ENCODE measurements around the gene RNASEH1. TPM values are rescaled to one million over a fixed set of nuclear protein-coding genes. Genes with fewer than 3 reads are reported as not detected.

The RNASEH1 gene
- total and polyA plus RNA-seq, 2 of the 13 experiments (the other 11 are each of a cell fraction or from before 2014, with no cell fraction given) = 14.5 to 57.4 TPM

- FAIRE-seq = no peak
- POLR2A ChIA-PET = interaction anchor here (1.0 kb wide), 1 partner anchor 20 kb away, joined by 3 read pairs; the partner anchor contains the start of gene ADI1
- DNase-seq (ENCODE audit: low spot score) = no peak
- TF ChIP-seq HMGXB4 (CRISPR knock-in tag; IDR thresholded peaks at IDR 0.05; ENCODE audit: borderline replicate concordance in 1 of 2, low read depth in 1 of 2) = no peak
- TF ChIP-seq, protein P1, sequence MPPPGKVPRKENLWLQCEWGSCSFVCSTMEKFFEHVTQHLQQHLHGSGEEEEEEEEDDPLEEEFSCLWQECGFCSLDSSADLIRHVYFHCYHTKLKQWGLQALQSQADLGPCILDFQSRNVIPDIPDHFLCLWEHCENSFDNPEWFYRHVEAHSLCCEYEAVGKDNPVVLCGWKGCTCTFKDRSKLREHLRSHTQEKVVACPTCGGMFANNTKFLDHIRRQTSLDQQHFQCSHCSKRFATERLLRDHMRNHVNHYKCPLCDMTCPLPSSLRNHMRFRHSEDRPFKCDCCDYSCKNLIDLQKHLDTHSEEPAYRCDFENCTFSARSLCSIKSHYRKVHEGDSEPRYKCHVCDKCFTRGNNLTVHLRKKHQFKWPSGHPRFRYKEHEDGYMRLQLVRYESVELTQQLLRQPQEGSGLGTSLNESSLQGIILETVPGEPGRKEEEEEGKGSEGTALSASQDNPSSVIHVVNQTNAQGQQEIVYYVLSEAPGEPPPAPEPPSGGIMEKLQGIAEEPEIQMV (CRISPR knock-in tag; IDR thresholded peaks at IDR 0.05; ENCODE audit: low read depth) = no peak
- TF ChIP-seq FOXA3 (CRISPR knock-in tag; IDR thresholded peaks at IDR 0.05) = no peak
- TF ChIP-seq ZBTB3 (CRISPR knock-in tag; IDR thresholded peaks at IDR 0.05; ENCODE audit: borderline replicate concordance, low read depth) = no peak
- TF ChIP-seq CHCHD3 (CRISPR knock-in tag; IDR thresholded peaks at IDR 0.05) = no peak
- no peak for TF ChIP-seq PHF21A (CRISPR knock-in tag; IDR thresholded peaks at IDR 0.05)
- no peak for TF ChIP-seq SNRNP70 (IDR thresholded peaks at IDR 0.05; ENCODE audit: low read depth, low read length)
- TF ChIP-seq, protein P2, sequence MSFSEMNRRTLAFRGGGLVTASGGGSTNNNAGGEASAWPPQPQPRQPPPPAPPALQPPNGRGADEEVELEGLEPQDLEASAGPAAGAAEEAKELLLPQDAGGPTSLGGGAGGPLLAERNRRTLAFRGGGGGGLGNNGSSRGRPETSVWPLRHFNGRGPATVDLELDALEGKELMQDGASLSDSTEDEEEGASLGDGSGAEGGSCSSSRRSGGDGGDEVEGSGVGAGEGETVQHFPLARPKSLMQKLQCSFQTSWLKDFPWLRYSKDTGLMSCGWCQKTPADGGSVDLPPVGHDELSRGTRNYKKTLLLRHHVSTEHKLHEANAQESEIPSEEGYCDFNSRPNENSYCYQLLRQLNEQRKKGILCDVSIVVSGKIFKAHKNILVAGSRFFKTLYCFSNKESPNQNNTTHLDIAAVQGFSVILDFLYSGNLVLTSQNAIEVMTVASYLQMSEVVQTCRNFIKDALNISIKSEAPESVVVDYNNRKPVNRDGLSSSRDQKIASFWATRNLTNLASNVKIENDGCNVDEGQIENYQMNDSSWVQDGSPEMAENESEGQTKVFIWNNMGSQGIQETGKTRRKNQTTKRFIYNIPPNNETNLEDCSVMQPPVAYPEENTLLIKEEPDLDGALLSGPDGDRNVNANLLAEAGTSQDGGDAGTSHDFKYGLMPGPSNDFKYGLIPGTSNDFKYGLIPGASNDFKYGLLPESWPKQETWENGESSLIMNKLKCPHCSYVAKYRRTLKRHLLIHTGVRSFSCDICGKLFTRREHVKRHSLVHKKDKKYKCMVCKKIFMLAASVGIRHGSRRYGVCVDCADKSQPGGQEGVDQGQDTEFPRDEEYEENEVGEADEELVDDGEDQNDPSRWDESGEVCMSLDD (CRISPR knock-in tag; IDR thresholded peaks at IDR 0.05; ENCODE audit: borderline replicate concordance) = no peak
Observed at GRCh38 chr2:3498783-3499394, 59.2 kb downstream of the RNASEH1 start.

More at GRCh38 chr2:3498783-3499394, 59.2 kb downstream of the RNASEH1 start:
- Histone ChIP-seq H3K27ac (ENCODE audit: extremely low read length, insufficient read depth, low read length) (no peak overlapping the region), H3K36me3 (replicated peaks in 1 of 2; ENCODE audit: control insufficient read depth in 1 of 2, insufficient read depth in 2 of 2, low read length in 2 of 2) (peaks cover 24 to 62% of the 10 kb centered on the region in 2 experiments; a peak in 4 of 5 replicates), H3K4me1 (ENCODE audit: insufficient read depth, low read length) (peaks cover 8% of the 10 kb centered on the region), H3K79me2 (ENCODE audit: insufficient read depth, low read length) (peaks cover 9% of the 10 kb centered on the region), H2AFZ (ENCODE audit: low read length) (no peak overlapping the region), H3K4me2 (ENCODE audit: low read depth, low read length) (no peak overlapping the region), H3K9ac (ENCODE audit: insufficient read depth, low read depth, low read length) (no peak overlapping the region), H3K9me3 (ENCODE audit: low read length) (no peaks in the 10 kb centered on the region), H3K4me3 (replicated peaks in 1 of 3; ENCODE audit: insufficient read depth in 1 of 3, low read depth in 2 of 3, low read length in 3 of 3) (no peak overlapping the region), H3K27me3 (ENCODE audit: control insufficient read depth in 1 of 2, insufficient read depth in 2 of 2, low read length in 2 of 2) (no peaks in the 10 kb centered on the region), H4K20me1 (ENCODE audit: insufficient read depth, low read length) (no peaks in the 10 kb centered on the region)
- ATAC-seq = no peak
- 98% methylated on average over 18 of the region's 18 CpGs for WGBS (ENCODE audit: low lambda C conversion rate)
- no TSS peak for BruUV-seq (replicated peaks)
- intact Hi-C loops (cut with micrococcal nuclease; ENCODE audit: unreplicated experiment) (no loop called here), in situ Hi-C loops (cut with HindIII; ENCODE audit: extremely low pct_ligation_motif_present, low pct_unique_long_range_greater_than_20kb) (no loop called here)
- CTCF ChIA-PET (ENCODE audit: low intra/inter-chr PET ratio, low total read pairs) = no interaction called here

All from HepG2 (cell line).